GM19463 (cell line): ENCODE data around the gene FBXO38.

Experiments used
- ATAC-seq: cut with Tn5 transposase; IDR thresholded peaks from one replicate; pipeline ENCODE4 v1.9.1; 2021; ENCODE audit warnings: mild to moderate bottlenecking, moderate library complexity; ENCODE audit not compliant: unreplicated experiment

The FBXO38 gene

DNA sequence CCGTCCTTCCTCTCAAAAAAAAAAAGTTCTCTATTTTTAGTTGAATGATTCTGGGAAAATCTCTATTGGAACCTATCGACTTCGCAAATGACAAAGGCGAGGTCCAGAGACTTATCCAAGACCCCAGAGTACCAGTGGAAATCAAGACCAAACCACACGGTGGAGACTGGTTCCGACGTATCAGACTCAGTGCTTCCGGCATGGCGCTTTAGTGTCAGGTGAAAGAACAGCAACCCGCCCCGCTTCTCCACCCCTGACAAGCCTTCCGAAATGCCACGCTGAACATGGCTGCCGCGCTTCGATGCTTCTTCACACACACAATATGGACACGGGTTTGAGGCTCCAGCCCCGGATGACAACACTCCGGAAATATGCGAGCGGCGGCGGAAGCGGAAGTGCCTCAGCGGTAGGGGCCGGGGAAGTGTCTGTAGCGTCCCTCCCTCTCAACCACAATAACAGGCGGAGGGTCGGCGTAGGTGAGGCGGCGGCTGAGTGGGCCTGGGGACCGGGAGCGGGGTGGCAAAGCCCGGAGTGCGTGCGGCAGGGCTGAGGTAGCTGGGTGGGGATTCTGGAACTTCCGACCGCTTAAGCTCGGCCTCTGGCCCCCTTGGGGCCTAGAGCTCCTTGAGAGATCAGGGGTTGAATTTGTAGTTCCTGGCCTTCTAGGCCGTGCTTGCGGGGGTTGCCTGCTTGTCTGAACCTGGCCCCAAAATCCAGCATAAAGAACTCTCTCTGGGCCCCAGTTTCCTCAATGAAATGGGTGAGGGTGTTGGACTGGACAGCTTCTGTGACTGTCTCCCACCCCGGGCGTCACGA lies at the start of gene FBXO38:
FBXO38 (plus strand) TSS at position 395 of the 816 bp plus-strand sequence. CDS start 10,819 bp downstream, outside the sequence.
- peak; percentile 98 for ATAC-seq

DNA sequence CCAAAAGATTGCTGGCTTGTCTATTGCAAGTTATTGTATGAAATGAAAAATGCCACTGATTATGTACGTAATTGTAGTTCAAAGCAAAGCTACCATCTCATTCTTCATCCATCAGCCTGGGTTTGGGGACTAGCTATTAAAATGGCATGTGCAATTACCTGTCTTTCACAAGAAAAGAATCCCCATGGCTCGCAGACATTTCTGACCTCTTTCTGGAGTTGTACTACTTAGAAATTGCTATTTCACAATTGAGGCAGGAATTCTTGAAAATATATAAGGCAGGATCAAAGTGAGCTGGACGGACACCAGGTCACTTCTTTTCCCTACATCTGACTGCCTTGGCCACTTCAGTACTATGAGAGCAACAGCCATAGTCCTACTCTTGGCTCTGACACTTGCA lies 48.5 kb upstream of the FBXO38 start, which contains the start of gene SPINK9:
SPINK9 (plus strand) TSS at position 301 of the 400 bp plus-strand sequence; CDS start at position 356, 55 bp downstream.
- ATAC-seq, result no peak

GRCh38 chr5:148336704-148337435 lies 46.9 kb upstream of the FBXO38 start:
- peak; percentile 97 for ATAC-seq

GRCh38 chr5:148342371-148343045 lies 41.2 kb upstream of the FBXO38 start:
- no peak for ATAC-seq

- ATAC-seq, result no peak
Measured at GRCh38 chr5:148343046-148343407, 40.7 kb upstream of the FBXO38 start.

GRCh38 chr5:148343603-148344487 lies 39.9 kb upstream of the FBXO38 start:
- no peak for ATAC-seq

DNA sequence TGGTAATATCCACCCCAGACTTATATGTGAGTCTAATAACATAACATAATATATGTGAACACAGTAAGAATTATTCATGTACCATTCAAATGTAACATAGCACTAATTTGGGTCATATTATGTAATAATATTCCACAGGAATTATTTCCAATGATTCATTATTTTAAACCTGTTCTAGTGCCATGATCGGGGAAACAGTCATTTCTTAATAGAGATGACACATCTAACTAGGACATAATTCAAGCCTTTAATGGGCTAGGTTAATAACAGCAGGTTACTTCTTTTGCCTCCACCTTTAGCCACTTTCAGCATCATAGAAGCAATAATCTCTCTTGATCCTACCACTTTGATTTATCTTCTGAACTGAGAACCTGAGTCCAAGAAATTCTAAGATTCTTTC lies 36.1 kb upstream of the FBXO38 start:
- ATAC-seq, result no peak

DNA sequence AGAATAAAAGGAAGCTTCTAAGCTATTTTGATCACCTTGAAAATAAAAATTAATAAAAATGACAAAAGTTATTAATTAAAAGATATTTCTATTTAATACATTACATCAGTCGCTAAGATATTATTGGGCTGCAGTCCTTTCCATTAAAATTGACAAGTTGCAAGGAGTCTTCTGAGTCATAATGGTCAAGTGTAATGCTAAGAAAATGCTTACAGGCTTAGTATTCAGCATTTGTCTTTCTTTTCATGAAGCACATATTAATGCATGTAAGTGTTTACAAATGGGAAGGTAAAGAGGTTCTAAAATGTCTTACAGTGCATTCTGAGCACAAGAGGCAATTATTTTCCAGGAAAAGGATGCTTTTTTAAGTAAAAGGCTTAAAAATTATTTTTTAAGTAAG lies 31.1 kb upstream of the FBXO38 start:
- no peak for ATAC-seq

GRCh38 chr5:148353634-148354033 lies 30.1 kb upstream of the FBXO38 start:
- ATAC-seq, result no peak

GRCh38 chr5:148364343-148364742 lies 19.4 kb upstream of the FBXO38 start:
- no peak for ATAC-seq

GRCh38 chr5:148368299-148368698 lies 15.5 kb upstream of the FBXO38 start:
- ATAC-seq, result no peak

GRCh38 chr5:148372166-148372725 lies 11.5 kb upstream of the FBXO38 start:
- ATAC-seq, result no peak

- no peak for ATAC-seq
Measured at GRCh38 chr5:148372893-148373292, 10.9 kb upstream of the FBXO38 start.

GRCh38 chr5:148374690-148375360 lies 8.9 kb upstream of the FBXO38 start:
- ATAC-seq, result peak; percentile 91

- ATAC-seq, result no peak
Measured at GRCh38 chr5:148376198-148376597, 7.6 kb upstream of the FBXO38 start.

GRCh38 chr5:148378670-148379069 lies 5.1 kb upstream of the FBXO38 start:
- ATAC-seq, result no peak

GRCh38 chr5:148379340-148379739 lies 4.4 kb upstream of the FBXO38 start:
- no peak for ATAC-seq

GRCh38 chr5:148381906-148382305 lies 1.9 kb upstream of the FBXO38 start:
- no peak for ATAC-seq

- ATAC-seq, result no peak
Measured at GRCh38 chr5:148382961-148383360, 797 bp upstream of the FBXO38 start.

DNA sequence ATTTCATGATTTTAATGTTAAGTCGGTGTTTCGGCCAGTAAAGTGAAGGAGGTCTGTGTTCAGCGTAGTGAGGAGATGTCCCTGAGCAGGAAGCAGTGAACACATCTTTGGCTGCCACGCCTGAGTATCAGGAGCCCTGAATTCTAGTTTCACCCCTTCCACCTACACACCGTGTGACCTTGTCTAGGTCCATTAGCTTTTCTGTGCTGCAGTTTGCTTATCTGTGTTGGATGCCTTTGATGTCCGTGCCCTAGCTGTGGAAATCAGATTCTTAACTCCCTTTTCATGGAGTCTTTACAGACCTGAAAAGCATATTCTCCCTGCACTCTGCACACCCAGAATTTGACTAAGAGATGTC lies 601 bp downstream of the FBXO38 start:
- ATAC-seq, result peak; percentile 16
